CD4-positive, alpha-beta T cell treated with Interleukin-17A for 4 hours (primary cell): ENCODE data around the gene ZNF213.

ENCODE experiments used
- DNase-seq: peaks from one replicate; pipeline ENCODE4 v3.0.0-alpha.2; 2020; ENCODE audit warnings: mixed read lengths

ZNF213 gene, protein sequence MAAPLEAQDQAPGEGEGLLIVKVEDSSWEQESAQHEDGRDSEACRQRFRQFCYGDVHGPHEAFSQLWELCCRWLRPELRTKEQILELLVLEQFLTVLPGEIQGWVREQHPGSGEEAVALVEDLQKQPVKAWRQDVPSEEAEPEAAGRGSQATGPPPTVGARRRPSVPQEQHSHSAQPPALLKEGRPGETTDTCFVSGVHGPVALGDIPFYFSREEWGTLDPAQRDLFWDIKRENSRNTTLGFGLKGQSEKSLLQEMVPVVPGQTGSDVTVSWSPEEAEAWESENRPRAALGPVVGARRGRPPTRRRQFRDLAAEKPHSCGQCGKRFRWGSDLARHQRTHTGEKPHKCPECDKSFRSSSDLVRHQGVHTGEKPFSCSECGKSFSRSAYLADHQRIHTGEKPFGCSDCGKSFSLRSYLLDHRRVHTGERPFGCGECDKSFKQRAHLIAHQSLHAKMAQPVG

DNA sequence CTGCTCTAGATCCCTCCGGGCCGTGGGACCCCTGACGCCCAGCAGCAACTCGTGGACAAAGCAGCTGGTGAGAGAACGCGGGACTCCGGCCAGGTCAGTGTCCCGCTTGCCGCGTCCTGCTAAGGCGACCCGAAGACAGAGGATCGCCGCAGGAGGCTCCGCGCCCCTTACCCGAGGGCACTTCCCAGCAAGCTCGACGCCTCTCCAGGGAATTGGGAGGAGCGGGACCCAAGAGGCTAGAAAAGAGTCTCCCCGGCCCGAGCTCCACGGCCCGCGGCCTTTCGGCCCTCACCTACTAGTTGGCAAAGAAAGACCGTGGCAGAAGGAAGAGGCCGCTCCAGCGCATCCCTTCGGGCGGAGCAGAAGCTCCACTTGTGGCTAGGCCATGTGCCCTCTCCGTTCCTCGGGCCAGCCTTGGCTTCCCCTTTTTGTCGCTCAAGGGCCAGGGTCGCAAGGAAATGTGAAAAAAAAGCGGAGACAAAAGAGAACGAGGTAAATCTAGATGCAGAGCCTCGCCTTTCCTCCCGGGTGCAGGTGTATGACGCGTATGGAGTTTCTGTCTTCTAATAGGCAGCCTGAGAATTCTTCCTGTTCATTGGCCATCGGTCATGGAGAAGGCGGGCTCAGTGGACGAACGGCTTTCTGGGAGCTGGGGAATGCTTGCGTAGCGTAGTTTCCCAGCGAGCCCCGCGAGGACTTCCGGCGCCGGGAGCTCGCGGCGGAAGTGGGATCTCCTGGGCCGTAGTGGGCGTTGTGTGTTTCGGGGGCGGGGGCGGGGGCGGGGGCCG, at the start of gene ZNF213:
ZNF213 (plus strand) TSS at position 692 of the 788 bp plus-strand sequence. CDS start 2,252 bp downstream, outside the sequence.
- DNase-seq, result peak; percentile 93

DNA sequence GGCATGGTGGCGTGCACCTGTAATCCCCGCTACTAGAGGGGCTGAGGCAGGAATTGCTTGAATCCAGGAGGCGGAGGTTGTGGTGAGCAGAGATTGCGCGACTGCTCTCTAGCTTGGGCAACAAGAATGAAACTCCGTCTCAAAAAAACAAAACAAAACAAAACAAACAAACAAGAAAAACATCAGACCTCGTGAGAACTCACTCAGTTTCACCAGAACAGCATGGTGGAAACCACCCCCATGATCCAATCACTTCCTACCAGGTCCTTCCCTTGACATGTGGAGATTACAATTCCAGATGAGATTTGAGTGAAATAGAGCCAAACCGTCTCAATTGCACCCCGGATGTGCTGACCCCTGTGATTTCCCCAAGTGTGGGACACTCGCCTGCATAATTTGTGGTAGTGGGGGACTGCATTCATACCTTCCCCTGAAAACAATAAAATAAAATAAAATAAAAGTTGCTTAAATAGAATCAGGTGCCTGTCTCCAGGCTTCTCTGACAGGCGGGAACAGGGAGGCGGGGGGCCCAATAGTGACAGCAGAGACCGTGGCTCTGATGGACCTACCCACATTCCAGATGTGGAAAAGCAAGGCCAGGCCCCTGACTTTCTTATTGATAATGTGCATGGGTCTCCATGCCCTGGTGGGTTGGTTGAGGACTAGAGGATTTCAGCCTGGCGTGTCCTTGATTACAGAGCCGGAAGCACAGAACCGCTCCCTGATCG, 48.8 kb upstream of the ZNF213 start:
- DNase-seq, result no peak

DNA sequence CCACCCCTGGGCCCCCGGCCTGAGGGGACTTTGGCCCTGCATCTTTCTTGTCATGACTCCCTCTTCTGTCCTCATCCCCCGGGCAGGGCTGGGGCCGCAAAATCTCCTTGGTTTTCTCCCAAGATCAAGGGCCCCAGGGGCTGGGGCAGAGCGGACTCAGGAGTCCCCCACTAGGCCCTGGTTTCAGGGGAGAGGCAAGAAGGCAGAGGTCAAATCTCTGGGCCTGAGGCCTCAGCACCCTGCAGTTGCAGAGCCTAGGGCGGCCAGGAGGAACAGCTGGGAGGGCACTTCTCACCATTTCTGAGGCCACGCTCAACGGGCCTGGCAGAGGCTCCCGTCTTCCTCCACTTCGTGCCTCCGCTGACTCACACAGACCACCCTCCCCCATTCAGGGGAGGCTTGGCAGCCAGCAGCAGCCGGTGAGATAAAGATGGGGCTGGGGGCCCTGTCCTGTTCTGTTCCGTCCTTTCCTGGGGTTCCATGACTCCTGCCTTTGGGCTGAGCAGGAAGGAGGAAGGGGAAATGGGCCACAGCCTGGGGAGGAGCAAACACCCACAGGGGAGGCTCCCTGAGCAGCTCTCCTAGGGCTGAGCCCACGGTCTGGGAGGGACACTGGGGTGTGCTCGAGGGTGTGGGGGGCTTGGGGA, 48.1 kb upstream of the ZNF213 start:
- peak; percentile 63 for DNase-seq

DNA sequence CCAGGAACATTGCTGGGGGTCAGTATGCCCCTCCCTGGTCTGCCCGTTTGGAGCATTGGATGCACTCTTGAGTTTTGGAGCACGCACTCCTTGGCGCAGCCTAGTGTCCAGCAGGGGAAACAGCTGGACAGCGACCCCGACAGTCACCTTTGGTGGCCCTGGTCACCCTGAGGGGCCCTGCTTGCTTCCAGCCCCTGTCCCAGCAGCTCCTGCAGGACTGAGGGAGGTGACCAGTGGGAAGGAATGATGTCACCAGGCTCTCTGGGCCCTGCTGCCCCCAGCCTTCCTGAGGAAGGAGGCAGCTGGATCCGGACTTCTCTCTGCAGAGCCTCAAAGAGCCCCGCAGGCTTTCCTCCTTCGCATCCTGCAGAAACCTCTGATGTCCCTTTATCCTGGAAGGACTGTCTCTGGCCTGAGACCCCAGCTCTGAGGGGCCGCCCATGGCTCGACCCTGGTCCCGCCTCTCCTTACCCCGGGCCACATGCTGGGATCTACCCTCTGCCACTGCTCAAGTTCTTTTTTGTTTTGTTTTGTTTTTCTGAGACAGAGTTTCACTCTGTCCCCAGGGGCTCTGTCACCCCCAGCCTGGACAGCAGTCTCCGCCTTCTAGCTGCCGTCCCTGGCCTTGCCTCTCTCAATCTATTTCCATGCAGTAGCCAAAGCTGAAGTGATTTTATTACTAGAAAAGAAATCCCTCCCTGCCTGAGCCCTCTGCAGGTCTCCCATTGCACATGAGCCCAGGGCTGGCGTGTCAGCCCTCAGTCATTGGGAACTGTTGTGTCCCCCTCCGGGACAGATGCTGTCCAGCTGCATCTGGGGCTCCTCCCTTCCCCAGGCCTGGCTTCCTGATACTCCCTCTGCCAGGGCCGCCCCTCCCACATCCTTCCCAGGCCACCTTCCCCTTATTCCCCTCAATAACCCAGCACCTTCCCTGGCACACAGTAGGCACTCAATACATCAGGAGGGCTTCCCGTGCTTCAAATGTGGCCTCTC, 47.3 kb upstream of the ZNF213 start:
- DNase-seq, result peak; percentile 38

DNA sequence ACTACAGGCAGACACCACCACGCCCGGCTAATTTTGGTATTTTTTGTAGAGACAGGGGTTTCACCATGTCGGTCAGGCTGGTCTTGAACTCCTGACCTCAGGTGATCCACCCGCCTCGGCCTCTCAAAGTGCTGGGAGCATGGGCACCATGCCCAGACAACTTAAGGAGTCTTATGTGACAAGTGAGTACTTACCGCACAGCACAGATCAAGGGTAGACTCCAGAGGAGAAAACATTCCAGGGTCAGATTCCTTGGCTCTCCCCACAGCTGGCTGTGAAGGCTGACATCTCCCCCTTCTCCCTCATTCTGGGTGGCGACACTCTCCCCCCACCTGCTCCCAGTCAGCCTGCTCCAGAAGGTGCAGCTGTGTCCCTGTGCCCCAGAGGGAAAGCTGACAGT, 46.4 kb upstream of the ZNF213 start:
- DNase-seq, result no peak

DNA sequence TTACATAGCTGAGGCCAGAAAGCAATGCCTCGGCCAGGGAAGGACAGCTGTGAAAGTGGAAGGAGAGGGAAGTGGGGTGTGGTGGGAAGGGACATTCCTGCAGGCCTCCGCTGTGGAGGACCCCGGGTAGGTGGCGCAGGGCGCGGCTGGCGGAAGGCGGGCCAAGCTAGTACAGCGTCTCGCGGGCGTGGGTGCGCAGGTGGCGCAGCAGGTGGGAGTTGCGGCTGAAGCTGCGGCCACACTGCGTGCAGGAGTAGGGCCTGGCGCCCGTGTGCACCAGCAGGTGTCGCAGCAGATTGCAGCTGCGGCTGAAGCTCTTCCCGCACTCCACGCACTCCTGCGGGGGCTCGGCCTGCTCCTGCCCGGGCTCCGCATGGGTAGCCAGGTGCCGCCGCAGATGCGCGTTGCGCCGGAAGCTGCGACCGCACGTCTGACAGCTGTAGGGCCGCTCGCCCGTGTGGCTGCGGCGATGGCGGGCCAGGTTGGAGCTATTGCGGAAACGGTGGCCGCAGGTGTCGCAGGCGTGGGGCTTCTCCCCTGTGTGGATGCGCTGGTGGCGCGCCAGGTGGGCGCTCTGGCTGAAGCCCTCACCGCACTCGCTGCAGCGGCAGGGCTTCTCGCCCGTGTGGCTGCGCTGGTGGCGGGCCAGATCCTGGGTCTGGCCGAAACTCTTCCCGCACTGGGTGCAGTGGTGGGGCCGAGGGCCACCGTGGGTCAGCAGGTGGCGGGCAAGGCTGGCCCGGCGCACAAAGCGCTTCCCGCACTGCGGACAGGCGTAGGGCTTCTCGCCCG, 45.7 kb upstream of the ZNF213 start:
- DNase-seq, result no peak

DNA sequence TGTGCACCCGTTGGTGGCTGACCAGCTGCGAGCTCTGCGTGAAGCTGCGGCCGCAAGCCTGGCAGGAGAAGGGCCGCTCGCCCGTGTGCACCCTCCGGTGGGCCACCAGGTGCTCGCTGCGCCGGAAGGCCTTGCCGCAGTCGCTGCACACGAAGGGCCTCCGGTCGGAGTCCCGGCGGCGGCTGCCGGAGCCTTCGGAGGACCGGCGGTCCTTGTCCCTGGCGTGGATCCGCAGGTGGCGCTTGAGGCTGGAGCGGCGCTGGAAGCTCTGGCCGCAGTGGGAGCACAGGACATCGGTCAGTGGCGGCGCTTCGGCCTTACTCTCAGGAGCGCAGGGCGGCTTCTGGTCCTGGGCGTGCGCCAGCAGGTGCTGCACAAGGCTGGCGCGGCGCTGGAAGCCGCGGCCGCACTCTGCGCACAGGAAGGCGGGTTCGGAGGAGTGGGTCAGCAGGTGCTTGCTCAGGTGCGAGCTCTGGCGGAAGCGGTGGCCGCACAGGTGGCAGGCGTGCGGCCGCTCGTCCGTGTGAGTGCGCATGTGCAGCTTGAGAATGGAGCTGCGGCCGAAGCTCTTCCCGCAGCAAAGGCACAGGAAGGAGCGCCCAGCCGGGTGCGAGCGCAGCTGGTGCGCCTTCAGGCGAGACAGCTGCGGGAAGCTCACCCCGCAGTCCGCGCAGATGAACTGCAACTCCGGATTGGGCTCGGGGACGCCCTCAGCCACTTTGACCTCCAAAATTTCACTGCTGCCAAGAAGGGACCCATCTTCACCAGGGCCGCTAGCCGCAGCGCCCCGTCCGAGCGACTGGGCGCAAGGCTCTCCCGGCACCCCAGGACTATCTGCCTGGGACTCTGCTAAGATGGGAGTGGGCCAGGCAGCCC, 44.9 kb upstream of the ZNF213 start:
- DNase-seq, result no peak

DNA sequence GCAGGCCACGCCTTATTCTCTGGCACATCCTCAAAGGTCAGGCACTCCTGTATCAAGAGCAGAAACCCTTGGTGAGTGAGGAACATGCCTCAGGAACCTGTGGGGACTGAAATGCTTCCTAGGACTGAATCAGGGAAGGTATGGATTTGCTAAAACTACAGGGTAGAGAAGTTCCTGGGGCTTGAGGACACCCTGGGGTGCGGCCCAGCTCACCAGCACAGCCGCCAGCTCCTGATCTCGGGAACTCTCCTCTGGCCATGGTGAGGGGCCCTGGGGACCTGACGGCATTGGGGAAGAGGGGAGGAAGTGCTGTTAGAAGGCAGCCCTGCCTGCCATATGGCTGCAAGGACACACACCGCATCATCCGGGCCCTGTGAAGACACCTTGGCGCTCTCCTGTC, 43.3 kb upstream of the ZNF213 start:
- DNase-seq, result no peak

DNA sequence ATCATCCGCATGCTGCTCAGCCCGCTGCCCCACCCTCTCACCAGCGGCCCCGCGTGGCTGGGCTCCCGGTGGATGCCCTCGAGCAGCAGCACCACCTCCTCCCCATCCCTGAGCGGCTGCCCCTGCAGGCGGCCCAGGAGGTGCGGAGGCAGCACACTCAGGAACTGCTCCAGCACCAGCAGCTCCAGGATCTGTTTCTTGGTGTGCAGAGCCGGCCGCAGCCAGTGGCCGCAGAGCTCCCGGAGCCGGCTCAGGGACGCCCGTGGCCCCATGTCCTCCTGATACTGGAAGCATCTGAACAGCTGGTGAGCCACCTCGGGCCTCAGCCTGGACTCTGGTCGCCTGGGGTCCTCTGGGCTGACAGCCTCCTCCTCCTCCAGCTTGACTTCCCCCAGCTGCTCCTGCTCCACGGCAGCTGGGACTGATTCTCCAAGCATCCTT, 42.3 kb upstream of the ZNF213 start:
- DNase-seq, result no peak

DNA sequence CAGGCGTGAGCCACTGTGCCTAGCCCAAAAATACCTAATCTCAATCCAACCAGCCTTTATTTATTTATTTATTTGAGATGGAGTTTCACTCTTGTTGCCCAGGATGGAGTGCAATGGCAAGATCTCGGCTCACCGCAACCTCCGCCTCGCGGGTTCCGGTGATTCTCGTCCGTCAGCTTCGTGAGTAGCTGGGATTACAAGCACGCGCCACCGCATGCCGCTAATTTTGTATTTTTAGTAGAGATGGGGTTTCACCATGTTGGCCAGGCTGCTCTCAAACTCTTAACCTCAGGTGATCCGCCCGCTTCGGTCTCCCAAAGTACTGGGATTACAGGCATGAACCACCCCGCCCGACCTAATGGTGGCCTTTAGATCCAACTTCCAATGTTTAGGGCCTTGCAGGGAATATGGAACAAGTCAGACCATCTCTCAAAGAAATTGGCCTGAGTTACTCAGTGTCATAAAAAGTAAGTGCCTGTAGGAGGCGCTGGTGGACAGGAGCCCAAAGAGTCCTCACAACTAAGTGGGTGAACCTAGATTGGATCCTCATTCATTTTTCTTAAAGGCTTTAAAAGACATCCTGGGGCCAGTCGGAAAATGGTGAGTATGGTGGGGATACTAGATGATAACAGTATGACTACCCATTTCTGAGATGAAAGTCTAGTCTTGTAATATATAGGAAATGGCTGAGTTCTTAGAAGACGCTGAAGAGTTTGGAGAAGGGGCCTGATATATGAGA, 40.4 kb upstream of the ZNF213 start:
- peak; percentile 74 for DNase-seq

DNA sequence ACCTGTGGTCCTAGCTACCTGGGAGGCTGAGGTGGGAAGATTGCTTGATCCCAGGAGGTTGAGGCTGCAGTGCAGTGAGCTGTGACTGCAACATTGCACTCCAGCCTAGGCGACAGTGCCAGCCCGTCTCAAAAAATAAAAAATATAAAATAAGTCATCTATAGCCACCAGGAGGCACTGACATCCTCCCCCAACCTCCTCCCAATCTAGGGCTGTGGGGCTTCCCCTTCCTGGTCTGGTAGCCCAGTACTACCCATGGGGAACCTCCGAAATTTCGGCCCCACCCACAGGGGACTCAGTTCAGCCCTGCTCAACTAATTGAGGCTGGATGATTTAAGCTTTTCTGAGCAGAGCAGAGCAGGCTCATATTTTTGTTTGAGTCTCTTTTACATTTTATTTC, 39.0 kb upstream of the ZNF213 start:
- peak; percentile 70 for DNase-seq

DNA sequence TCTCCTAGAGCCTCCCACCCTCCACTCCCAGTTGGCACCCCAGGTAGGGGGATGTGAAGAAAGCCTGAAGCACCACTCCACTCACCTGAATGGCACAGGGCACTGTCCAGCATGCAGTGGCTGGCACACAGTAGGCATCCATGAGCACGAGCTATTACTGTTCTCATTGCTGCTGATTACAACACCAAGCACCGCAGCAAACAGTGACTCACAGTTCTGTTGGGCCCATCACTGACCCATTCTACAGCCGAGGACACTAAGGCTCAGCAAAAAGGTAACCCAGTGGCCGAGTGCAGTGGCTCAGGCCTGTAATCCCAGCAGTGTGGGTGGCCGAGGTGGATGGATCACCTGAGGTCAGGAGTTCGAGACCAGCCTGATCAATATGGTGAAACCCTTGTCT, 38.5 kb upstream of the ZNF213 start:
- DNase-seq, result no peak

DNA sequence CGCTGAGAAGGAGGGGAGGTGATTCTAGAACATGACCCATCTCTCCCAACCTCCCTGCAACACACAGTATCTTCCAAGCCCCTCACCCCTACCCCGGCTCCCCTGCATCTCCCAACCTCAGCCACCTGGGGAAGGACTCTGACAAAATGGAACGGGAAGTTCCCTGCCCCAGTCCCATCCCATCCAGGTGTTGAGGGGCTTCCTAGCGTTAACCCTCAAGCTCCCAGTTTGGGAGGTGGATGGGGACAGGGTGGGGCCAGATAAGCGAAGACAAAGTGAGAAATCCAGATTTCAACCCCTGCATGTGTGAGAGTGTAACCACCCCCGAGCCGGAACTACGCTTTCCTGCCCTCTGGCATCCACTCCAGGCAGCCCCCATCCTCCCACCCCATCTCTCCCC, 37.6 kb upstream of the ZNF213 start:
- no peak for DNase-seq

DNA sequence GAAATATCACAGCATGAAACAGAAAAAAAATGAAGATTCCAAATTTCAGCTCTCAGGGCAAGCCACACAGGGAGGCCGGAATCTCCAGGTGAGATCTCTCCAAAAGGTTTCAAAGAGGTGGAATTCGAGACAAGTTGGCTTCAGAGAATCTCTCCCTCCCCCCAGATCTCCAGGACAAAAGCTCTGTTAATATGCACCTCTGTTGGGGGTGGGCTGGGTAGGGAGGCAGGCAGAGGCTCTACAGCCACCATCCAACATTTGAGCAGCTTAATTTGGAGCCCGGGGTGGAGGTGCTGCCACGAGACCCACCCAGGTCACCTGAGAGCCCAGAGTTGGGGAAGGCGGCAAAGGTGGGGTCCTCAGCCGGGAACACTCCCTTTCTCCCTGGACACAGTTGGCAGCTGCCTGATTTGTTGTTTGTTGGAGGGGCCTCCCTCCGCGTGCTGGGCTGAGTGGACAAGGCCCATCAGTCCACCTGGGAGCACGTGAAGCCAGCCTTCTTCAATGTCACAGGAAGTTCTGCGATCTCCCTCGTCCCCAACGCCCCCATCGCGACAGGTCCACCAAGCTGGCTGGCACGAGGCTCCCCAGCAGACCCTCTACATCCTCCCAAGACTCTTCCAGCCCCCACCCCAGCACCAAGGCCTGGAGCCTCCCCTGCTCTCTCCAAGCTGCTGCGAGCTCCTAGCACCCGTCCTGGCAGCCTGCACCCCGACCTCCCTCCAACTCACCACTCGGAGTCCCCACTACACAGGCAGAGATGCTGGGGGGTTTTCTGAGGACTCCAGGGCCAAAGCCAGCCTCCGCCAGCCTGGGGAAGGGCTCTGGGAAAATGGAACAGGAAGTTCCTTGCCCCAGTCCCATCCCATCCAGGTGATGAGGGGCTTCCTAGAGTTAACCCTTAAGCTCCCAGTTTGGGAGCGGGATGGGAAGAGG, 36.1 kb upstream of the ZNF213 start, which contains the start of gene ZSCAN10:
ZSCAN10 (minus strand) TSS at position 836 of the 936 bp plus-strand sequence. CDS start 6,357 bp downstream, outside the sequence.
- DNase-seq, result no peak

DNA sequence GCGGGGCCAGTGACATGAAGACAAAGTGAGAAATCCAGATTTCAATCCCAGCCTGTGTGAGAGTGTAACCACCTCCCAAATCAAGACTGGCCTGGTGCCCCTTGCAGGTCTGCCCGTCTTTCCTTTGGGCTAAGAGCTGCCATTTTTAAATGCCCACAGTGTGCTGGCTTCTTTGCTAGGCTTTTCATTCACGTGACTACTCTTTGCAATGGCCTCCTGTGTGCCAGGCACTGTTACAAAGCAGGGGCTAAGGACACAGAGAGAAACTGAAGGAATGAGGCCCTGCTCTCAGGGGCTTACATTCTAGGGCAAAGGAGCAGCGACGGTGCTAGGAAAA, 35.5 kb upstream of the ZNF213 start:
- DNase-seq, result no peak

DNA sequence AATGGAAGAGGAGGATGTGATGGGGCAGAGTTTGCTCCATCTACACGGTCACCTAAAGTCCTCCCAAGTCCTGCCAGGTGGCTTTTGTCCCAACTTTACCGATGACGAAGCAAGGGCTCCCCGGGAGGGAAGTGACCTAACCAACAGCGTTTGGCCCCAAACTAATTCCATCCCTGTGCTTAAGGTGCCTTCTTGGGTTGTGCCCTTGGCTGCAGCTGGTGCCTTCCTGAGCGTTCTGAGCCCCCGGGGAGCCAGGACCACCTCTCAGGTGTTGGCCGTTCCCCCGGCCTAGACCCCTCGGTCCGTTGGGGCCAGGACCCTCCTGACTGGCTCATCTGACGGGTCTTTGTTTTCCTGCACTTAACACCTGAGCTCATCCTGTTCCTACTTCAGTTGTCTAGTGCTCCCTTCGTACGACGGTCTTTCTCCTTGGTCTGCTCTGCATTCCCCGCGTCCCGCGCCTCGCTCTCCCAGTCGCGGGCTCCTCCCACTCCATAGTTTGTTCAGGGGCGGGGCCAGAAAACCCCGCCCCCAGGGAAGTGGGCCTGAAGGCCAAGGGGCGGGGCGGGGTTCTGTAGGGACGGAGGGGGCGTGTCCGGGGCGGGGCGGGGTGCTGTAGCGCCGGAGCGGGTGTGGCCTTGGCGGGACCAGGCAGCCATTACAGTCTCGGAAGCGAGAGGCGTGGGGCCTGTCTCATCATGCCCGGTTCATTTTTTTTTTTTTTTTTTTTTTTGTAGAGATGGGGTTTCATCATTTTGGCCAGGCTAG, 34.9 kb upstream of the ZNF213 start:
- DNase-seq, result peak; percentile 98
